ENCODE data around the gene KIR2DL1.

DNA sequence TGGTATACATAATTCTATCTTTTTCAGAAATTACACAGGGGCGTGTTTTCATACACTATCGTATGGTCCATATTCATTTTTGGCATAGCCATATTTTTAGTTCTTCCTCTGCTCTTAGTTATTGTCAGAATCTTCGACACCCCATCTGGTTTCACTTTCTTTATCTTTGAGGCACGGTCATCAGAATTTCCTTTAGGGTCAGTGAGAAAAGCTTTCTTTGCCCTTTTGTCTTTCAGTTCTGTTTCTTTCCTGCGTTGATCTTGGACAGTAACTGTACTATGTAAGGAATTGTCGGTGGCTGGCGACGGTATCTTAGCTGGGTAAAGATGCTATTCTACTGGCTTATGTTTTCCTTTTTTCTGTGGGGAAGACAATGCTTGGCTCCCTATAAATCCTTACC, 23.2 kb downstream of the KIR2DL1 start:
- TF ChIP-seq, protein P1, sequence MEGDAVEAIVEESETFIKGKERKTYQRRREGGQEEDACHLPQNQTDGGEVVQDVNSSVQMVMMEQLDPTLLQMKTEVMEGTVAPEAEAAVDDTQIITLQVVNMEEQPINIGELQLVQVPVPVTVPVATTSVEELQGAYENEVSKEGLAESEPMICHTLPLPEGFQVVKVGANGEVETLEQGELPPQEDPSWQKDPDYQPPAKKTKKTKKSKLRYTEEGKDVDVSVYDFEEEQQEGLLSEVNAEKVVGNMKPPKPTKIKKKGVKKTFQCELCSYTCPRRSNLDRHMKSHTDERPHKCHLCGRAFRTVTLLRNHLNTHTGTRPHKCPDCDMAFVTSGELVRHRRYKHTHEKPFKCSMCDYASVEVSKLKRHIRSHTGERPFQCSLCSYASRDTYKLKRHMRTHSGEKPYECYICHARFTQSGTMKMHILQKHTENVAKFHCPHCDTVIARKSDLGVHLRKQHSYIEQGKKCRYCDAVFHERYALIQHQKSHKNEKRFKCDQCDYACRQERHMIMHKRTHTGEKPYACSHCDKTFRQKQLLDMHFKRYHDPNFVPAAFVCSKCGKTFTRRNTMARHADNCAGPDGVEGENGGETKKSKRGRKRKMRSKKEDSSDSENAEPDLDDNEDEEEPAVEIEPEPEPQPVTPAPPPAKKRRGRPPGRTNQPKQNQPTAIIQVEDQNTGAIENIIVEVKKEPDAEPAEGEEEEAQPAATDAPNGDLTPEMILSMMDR (conservative IDR thresholded peaks at IDR 0.05 in 1 of 2, IDR thresholded peaks at IDR 0.05 in 1 of 2; ENCODE audit: low read depth in 1 of 2, low read length in 2 of 2), result no peak
- no peak for TF ChIP-seq EZH2 (IDR thresholded peaks at IDR 0.05; ENCODE audit: low read length, missing control alignments)

Data from fibroblast of lung (primary cell).